Keratinocyte (primary cell): ENCODE results near the gene B3GNT3.

Experiments used
- EZH2 ChIP-seq: IDR thresholded peaks from one replicate; pipeline ENCODE4 v1.6.1; 2012; ENCODE audit warnings: inconsistent platforms, mild to moderate bottlenecking, low read length, moderate library complexity
- TF ChIP-seq, protein P1 (sequence below), 3 experiments: IDR thresholded peaks in 1 of 3; conservative IDR thresholded peaks in 1 of 3; optimal IDR thresholded peaks in 1 of 3; 2 replicates in 2 of 3; 3 replicates in 1 of 3; pipeline versions ENCODE3 to v1.5.1; 2011; ENCODE audit warnings: low read length in 3 of 3, mild to moderate bottlenecking in 3 of 3, moderate library complexity in 2 of 3, control low read depth in 1 of 3, inconsistent platforms in 1 of 3; ENCODE audit not compliant: insufficient read depth in 2 of 3; ENCODE audit errors: extremely low read depth in 1 of 3

DNA sequence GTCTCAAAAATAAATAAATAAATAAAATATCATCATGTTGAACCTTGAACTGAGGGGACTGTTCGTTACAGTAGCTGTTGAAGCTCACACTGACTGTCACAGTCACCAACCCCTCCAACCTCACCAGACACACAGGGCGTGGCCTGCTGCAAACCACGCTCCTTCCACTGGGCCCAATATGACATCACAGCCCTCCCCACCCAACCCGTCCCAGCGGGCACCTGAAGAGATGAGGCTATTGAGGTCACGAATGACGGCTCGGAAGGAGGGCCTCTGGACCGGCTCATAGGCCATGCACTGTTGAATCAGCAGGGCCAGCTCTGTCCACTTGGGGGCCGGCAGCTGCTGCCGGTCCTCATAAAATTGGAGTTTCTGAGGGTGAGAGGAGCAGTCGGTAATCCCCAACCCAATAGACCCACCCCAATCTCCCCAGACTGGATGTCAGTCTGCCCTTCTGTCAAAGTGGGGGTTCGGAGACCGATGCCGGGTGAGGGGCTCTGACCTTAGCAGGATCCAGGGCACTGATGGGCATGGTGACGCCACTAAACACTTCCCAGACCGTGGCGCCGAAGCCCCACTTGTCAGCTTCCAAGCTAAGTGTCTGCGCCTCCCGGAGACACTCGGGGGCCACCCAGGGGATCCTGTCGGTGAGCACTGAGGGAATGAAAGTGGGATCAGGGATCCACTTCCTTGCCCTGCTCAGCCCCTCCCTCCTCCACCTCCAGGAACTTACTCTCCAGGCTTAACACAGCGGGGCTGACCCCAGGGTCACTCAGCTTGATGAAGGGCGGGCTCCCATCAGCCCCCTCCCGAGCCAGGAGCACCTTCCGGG, 39.6 kb downstream of the B3GNT3 start:
- TF ChIP-seq, protein P1, sequence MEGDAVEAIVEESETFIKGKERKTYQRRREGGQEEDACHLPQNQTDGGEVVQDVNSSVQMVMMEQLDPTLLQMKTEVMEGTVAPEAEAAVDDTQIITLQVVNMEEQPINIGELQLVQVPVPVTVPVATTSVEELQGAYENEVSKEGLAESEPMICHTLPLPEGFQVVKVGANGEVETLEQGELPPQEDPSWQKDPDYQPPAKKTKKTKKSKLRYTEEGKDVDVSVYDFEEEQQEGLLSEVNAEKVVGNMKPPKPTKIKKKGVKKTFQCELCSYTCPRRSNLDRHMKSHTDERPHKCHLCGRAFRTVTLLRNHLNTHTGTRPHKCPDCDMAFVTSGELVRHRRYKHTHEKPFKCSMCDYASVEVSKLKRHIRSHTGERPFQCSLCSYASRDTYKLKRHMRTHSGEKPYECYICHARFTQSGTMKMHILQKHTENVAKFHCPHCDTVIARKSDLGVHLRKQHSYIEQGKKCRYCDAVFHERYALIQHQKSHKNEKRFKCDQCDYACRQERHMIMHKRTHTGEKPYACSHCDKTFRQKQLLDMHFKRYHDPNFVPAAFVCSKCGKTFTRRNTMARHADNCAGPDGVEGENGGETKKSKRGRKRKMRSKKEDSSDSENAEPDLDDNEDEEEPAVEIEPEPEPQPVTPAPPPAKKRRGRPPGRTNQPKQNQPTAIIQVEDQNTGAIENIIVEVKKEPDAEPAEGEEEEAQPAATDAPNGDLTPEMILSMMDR (optimal IDR thresholded peaks at IDR 0.05 in 1 of 3, IDR thresholded peaks at IDR 0.05 in 1 of 3, conservative IDR thresholded peaks at IDR 0.05 in 1 of 3; ENCODE audit: extremely low read depth in 1 of 3, insufficient read depth in 2 of 3, low read length in 3 of 3), result no peak
- no peak for TF ChIP-seq EZH2
